NCI-H345 (cell line): ENCODE measurements around the gene LMX1B.

ENCODE experiments used
- DNase-seq: peaks from one replicate; lab custom pipeline; 2025; lab: John Stamatoyannopoulos, UW

LMX1B gene

GRCh38 chr9:126676685-126677143, 63.0 kb downstream of the LMX1B start:
- DNase-seq: no peak

DNA sequence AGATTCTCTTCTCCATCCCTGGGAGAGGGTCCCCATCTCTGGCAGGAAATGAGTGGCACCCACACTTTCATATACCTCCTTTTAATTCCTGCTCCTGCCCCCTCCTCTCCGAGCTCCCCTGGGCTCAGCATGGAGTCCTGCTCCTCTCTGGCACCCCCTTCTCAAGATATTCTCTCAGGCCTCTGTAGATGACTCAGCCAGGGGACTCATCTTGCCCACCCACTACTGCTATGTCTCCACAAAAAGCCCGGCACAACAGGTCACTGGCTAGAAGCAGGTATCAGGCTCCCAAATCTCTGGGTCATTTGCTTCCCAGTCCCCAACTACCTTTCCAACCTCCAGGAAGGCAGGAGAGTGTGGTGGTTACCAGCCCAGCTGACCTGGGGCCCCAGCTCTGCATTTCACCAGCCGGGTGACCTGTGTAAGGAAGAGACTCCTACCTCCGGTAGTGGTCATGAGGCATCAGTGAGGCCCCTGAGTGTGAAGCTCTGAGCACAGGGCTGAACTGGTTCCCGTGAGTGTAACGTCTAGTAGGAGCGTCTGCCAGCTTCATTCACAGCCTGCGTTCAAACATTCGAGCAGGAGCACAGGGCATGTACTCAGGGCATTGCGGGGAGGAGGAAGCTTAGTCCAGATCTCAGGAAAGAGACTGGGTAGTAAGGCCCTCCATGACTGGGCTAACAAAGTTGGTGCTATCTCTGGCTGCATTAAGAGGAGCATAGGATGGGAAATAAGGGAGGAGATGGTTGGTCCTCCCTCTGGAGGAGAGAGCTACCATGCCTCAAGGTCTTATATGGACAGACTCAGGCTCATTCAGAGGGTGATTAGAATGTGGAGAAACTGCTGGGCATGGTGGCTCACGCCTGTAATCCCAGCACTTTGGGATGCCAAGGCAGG, 63.7 kb downstream of the LMX1B start:
- no peak for DNase-seq

DNA sequence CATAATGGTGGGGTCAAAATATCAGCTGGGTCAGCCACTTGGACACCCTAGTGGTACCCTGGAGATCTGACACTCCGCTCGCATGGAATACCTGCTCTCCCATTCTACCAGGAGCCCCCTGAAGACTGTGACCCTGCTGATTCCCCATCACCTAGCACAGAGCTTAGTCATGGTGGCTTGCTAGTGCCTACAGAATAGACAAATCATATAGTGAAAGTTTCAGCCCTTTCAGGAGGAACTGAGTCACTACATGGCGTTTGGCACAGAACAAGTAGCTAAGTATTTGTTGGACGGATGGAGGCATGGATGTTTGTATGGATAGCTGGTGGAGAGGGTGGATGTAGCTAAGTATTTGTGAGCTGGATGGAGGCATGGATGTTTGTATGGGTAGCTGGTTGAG, 65.3 kb downstream of the LMX1B start:
- DNase-seq: no peak

- DNase-seq: no peak
These were observed 67.6 kb downstream of the LMX1B start for GRCh38 chr9:126681336-126681735.

GRCh38 chr9:126682113-126682810, 68.5 kb downstream of the LMX1B start:
- no peak for DNase-seq

DNA sequence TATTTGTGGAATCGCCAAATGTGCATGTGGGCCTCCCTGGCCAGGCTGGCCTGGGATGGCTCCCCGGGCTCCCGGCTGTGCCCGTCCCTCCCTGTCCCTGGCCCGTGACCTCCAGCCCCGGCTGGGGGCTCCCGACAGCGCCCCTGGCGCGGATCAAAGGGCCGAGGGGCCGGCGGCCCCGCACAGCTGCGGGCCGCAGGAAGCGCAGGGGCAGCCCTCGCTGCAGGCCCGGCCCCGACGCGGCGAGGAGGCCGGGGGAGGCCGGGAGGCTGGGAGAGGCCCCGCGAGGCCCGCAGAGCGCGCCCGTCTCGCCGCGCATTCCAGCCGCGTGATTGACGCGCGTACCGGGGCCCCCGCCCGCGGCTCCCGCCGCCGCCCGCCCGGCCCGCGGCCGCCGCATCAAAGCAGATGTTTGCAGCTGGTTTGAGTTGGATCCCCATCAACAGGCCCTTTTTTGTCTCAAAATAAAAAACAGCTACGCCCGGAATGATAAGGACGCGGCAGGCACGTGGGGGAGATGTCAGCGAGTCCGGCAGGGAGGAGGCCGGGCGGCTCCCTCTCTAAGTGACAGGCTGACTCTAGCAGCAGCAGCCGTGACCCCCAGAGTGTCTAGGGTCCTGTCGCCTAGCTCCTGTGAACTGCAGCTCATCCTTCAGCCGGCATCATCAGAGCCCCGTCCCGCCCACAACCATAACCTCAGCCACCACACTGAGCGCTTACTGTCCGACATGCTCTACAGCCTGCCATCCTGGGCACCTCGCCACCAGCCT, 69.4 kb downstream of the LMX1B start:
- no peak for DNase-seq

DNA sequence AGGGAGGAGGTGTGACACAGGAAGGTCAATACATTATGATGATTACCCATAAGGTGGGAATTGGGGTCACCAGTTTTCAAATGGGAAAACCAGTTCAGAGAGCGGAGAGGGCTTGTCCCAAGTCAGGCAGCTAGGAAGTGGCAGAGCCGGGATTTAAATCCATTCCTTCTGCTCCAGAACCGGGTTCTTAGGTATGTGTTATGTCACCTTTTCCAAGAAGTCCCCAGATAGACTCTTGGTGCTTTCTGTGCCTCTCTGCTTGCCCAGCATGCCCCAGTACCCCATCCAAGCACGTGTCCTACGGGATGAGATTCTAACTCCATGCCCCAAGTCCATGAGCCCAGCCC, 69.9 kb downstream of the LMX1B start:
- DNase-seq: no peak

DNA sequence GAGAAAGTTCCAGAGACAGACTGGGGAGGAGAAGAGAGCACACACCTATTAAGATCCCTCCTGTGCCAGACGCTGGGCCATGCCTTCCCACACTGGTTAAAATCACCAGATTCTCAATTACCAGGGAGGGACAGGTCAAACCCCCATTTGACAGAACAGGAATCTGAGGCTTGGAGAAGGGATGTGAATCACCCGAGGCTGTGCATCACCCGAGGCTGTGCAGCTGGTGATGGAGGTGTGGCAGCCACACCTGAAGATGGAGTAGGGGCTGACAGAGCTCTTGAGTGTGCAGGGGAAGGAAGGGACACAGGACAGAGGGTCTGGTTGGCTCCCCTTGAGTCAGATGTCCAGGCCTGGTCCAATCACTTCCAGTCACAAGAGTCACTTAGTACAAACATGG, 70.6 kb downstream of the LMX1B start:
- no peak for DNase-seq

DNA sequence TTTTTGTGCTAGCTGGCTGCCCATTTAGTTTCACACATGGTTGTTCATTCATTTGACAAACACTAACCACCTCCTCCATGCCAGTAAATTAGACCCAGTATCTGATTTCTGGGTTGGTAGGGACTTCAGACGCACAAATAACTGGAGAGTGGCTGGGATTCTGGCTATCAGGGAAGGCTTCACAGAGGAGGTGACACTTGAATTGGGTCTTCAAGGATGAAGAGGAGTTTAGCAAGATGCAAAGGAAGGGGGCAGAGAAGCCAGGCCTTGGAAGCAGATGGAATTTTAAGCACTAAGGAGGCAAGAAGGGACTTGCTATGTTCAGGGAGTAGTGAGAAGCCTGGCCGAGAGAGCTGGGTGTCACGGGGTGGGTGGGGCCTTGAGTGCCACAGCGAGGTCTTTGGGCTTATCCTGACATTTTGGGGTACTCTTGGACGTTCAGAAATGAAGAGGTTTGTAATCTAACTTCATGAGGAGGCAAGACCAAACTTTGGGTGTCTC, 71.3 kb downstream of the LMX1B start:
- DNase-seq: no peak

DNA sequence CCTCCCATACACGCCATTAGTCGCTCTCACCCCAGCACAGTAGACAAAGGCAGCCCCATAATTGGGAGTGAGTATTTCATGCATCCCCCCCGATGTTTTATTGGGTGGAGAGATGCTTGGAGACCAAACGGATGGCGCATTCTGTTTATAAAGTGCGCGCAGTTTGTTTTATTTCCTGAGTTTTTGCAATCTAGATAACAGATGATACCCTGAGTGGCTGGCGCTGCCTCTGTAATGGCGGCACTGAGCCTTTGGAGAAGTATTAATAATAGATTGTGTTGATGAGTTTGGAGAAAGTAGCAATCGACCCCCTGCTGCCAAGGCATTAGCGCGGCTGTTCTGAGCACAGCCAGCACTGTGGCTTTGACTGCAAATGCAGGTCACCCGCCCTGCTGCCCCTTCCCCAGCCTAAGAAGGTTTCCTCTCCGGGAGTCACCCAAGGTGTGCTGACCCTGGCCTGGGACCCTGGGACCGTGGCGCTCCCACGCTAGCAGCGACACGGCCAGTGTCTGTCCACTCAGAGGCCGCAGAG, 74.3 kb downstream of the LMX1B start:
- DNase-seq: no peak

- DNase-seq: no peak
These were observed 74.9 kb downstream of the LMX1B start for GRCh38 chr9:126688617-126689016.

DNA sequence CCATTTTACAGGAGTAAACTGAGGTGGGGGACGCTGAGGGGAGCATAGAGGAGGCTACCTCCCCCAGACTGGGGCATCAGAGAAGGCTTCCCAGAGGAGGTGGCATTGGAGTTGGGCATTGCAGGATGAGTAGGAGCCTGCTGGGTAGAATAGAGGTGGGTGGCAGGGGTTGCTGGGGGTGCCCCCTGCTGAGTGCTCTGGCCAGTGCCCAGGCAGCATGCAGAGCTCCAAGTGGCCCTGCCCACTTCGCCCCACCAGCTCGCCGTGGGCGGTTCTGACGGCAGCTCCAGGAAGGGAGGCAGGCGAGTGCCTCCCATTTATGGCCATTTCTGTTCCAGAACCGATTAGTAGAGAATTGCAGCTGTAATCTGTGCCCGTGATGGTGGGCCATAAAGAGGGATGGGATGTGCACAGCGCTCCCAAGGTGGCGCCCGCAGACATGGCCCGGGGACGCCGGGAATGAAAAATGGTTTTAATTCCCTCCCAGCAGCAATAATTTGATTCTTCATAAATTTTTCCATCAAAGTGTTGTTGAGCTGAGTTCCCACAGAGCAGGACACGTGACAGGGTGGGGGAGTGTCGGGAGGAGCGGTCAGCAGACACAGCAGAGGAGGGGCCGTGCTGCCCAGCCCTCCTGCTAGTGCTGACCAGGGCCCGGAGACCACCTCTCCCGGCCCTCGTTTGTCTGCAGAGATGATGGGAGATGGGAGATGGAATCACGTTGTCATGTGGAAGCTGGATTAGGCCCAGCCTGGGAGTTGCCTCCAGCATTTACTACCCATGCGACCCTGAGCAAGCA, 75.5 kb downstream of the LMX1B start:
- DNase-seq: no peak

- peak; percentile 42 for DNase-seq
These were observed 76.8 kb downstream of the LMX1B start for GRCh38 chr9:126690431-126691051.

- DNase-seq: no peak
These were observed 78.5 kb downstream of the LMX1B start for GRCh38 chr9:126692041-126692758.

- DNase-seq: no peak
These were observed 79.2 kb downstream of the LMX1B start for GRCh38 chr9:126692759-126693427.

DNA sequence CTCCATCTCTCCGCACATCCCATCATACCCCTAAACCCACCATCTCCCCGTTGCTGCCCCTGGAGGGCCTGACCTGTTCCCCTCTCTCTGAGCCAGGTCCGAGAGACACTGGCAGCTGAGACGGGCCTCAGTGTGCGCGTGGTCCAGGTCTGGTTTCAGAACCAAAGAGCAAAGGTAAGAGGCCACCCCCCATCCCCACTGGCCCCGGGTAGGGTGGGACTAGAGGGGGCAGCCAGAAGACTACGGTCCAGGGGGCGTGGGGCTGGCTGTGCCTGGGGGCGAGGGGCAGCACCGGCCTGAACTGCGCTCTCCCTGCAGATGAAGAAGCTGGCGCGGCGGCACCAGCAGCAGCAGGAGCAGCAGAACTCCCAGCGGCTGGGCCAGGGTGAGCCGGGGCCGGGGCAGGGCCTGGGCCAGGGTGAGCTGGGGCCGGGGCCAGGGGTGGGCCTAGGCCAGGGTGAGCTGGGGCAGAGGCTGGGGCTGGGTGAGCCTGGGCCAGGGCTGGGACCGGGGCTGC, 79.8 kb downstream of the LMX1B start:
- no peak for DNase-seq

GRCh38 chr9:126694206-126695081, 80.7 kb downstream of the LMX1B start:
- no peak for DNase-seq

- no peak for DNase-seq
These were observed 81.5 kb downstream of the LMX1B start for GRCh38 chr9:126695186-126695585.
